ENCODE results near the gene NUP62CL. TPM values are rescaled to one million over a fixed set of nuclear protein-coding genes. Genes with fewer than 3 reads are reported as not detected.

NUP62CL gene
- total and polyA plus RNA-seq, 2 donors (not counting 1 experiment from before 2014, with no cell fraction given) = 0.89 to 3.2 TPM

DNA sequence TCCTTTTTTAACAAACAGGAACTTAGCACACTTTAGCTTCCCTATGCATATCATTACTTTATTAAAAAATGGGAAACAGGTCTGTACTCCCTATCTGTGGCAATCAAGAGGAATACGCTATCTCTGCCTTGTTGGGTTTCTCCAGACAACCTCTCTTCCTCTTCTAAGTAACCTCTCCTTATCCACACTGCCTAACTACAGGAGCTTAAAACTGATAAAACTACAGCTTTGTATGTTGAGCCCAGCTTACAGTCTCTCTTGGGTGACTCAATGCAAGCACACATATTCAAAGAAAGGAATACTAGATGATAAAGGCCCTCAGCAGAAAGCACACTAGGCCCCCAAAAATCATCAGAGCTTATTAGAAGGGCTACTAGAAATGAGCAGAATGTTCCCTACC is 8.9 kb downstream of the NUP62CL start:
- Histone ChIP-seq H3K27ac (ENCODE audit: low read length in 2 of 2) (no peak overlapping the region), H3K27me3 (replicated peaks in 1 of 4; ENCODE audit: control extremely low read depth in 1 of 4, control insufficient read depth in 3 of 4, insufficient read depth in 4 of 4, low read length in 3 of 4) (no peaks in the 10 kb centered on the region), H4K20me1 (ENCODE audit: control insufficient read depth, insufficient read depth, low read length, poor library complexity, severe bottlenecking) (no peaks in the 10 kb centered on the region), H3K9me3 (ENCODE audit: control extremely low read depth in 1 of 3, control insufficient read depth in 2 of 3, insufficient read depth in 1 of 3, low read length in 2 of 3) (no peaks in the 10 kb centered on the region), H3K4me2 (replicated peaks; ENCODE audit: low read depth, low read length, poor library complexity, severe bottlenecking) (no peak overlapping the region), H3K36me3 (replicated peaks in 1 of 2; ENCODE audit: control extremely low read depth in 1 of 2, control insufficient read depth in 1 of 2, extremely low read depth in 1 of 2, insufficient read depth in 2 of 2, low read length in 1 of 2) (no peaks in the 10 kb centered on the region), H3K79me2 (ENCODE audit: control insufficient read depth, insufficient read depth, low read length) (no peaks in the 10 kb centered on the region), H3K4me1 (ENCODE audit: control insufficient read depth in 2 of 2, insufficient read depth in 2 of 2, low read length in 2 of 2) (no peaks in the 10 kb centered on the region), H3K4me3 (ENCODE audit: control extremely low read depth in 1 of 5, extremely low read depth in 1 of 5, insufficient read depth in 1 of 5, low read depth in 2 of 5, low read length in 4 of 5) (no peak overlapping the region), H2AFZ (ENCODE audit: insufficient read depth, low read depth, low read length, poor library complexity, severe bottlenecking) (no peak overlapping the region), H3K9ac (ENCODE audit: low read length) (no peak overlapping the region)
- no peak for TF ChIP-seq EZH2 (IDR thresholded peaks at IDR 0.05; ENCODE audit: borderline replicate concordance, insufficient read depth, low read depth, low read length, poor library complexity, severe bottlenecking)
- TF ChIP-seq, protein P1, sequence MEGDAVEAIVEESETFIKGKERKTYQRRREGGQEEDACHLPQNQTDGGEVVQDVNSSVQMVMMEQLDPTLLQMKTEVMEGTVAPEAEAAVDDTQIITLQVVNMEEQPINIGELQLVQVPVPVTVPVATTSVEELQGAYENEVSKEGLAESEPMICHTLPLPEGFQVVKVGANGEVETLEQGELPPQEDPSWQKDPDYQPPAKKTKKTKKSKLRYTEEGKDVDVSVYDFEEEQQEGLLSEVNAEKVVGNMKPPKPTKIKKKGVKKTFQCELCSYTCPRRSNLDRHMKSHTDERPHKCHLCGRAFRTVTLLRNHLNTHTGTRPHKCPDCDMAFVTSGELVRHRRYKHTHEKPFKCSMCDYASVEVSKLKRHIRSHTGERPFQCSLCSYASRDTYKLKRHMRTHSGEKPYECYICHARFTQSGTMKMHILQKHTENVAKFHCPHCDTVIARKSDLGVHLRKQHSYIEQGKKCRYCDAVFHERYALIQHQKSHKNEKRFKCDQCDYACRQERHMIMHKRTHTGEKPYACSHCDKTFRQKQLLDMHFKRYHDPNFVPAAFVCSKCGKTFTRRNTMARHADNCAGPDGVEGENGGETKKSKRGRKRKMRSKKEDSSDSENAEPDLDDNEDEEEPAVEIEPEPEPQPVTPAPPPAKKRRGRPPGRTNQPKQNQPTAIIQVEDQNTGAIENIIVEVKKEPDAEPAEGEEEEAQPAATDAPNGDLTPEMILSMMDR (IDR thresholded peaks at IDR 0.05) = no peak
- H3K4me3 Mint-ChIP-seq = no peak overlapping the region
- no peaks in the 10 kb centered on the region for H3K4me1 Mint-ChIP-seq
- H3K9me3 Mint-ChIP-seq (ENCODE audit: insufficient read depth) = no peaks in the 10 kb centered on the region
- DNase-seq (no peak), ATAC-seq (ENCODE audit: low read depth) (no peak)
- WGBS (ENCODE audit: insufficient coverage) = no CpG with 5 or more reads among the region's 1 CpG
- no peaks in the 10 kb centered on the region for H3K27me3 Mint-ChIP-seq
- intact Hi-C loops (cut with micrococcal nuclease) = no loop called here
- POLR2A ChIA-PET = no interaction called here
- CTCF ChIA-PET = interaction anchor here (0.6 kb wide), 1 partner anchor 22 kb away, joined by 4 read pairs; no protein-coding TSS in a partner anchor
- no peak overlapping the region for H3K27ac Mint-ChIP-seq

DNA sequence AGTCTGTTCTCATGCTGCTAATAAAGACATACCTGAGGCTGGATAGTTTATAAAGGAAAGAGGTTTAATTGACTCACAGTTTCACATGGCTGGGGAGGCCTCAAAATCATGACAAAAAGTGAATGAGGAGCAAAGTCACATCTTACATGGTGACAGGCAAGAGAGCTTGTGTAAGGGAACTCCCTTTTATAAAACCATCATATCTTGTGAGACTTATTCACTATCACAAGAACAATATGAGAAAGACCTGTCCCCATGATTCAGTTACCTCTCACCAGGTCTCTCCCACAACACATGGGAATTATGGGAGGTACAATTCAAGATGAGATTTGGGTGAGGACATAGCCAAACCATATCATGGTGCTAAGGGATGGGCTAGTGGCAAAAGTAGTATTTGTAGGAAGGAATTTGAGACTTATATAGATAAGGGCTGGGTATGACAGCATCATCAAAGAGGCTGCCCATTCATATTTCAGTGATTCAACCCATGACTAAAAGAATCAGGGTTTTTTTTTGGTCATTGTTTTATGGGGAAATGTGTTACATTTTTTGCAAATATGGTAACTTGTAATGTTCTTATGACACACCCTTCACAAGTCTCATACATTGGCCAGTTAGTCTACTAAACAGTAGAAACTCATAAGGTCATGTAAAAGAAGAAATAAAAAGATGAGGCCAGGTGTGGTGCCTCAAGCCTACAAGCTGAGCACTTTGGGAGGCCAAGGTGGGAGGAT is 34.7 kb downstream of the NUP62CL start:
- H4K20me1 ChIP-seq (ENCODE audit: control insufficient read depth, insufficient read depth, low read length, poor library complexity, severe bottlenecking) = no peaks in the 10 kb centered on the region
- H3K27me3 Mint-ChIP-seq = no peaks in the 10 kb centered on the region
- no peak overlapping the region for H2AFZ ChIP-seq (ENCODE audit: insufficient read depth, low read depth, low read length, poor library complexity, severe bottlenecking)
- H3K27ac Mint-ChIP-seq = no peak overlapping the region
- ChIA-PET POLR2A (no interaction called here), CTCF (no interaction called here)
- no peaks in the 10 kb centered on the region for H3K4me1 Mint-ChIP-seq
- H3K27ac ChIP-seq (ENCODE audit: low read length in 2 of 2) = no peak overlapping the region
- no peaks in the 10 kb centered on the region for H3K4me1 ChIP-seq (ENCODE audit: control insufficient read depth in 2 of 2, insufficient read depth in 2 of 2, low read length in 2 of 2)
- H3K9me3 ChIP-seq (ENCODE audit: control extremely low read depth in 1 of 3, control insufficient read depth in 2 of 3, insufficient read depth in 1 of 3, low read length in 2 of 3) = no peaks in the 10 kb centered on the region
- DNase-seq = no peak
- ATAC-seq (ENCODE audit: low read depth) = no peak
- no peak for TF ChIP-seq EZH2 (IDR thresholded peaks at IDR 0.05; ENCODE audit: borderline replicate concordance, insufficient read depth, low read depth, low read length, poor library complexity, severe bottlenecking)
- TF ChIP-seq, protein P1 (IDR thresholded peaks at IDR 0.05) = no peak
- no peaks in the 10 kb centered on the region for H3K79me2 ChIP-seq (ENCODE audit: control insufficient read depth, insufficient read depth, low read length)
- H3K9ac ChIP-seq (ENCODE audit: low read length) = no peak overlapping the region
- no peaks in the 10 kb centered on the region for H3K27me3 ChIP-seq (replicated peaks in 1 of 4; ENCODE audit: control extremely low read depth in 1 of 4, control insufficient read depth in 3 of 4, insufficient read depth in 4 of 4, low read length in 3 of 4)
- no peaks in the 10 kb centered on the region for H3K36me3 ChIP-seq (replicated peaks in 1 of 2; ENCODE audit: control extremely low read depth in 1 of 2, control insufficient read depth in 1 of 2, extremely low read depth in 1 of 2, insufficient read depth in 2 of 2, low read length in 1 of 2)
- H3K9me3 Mint-ChIP-seq (ENCODE audit: insufficient read depth) = no peaks in the 10 kb centered on the region
- intact Hi-C loops (cut with micrococcal nuclease) = no loop called here
- H3K4me3 Mint-ChIP-seq = no peak overlapping the region
- H3K4me3 ChIP-seq (ENCODE audit: control extremely low read depth in 1 of 5, extremely low read depth in 1 of 5, insufficient read depth in 1 of 5, low read depth in 2 of 5, low read length in 4 of 5) = no peak overlapping the region
- H3K4me2 ChIP-seq (replicated peaks; ENCODE audit: low read depth, low read length, poor library complexity, severe bottlenecking) = no peak overlapping the region

Data from B cell (primary cell).